CD14-positive monocyte (primary cell): Measurements from ENCODE around the gene TOPBP1. TPM values are rescaled to one million over a fixed set of nuclear protein-coding genes. Genes with fewer than 3 reads are reported as not detected.

Source experiments
- polyA plus RNA-seq, 3 donors: library from polyadenylated mRNA; depleted of rRNA in 1 of 3; unstranded in 2 of 3; stranded (reverse) in 1 of 3; fragments of 300-500 nt in 2 of 3; fragments of >200 nt in 1 of 3; fragmentation: Illumina TruSeq in 2 of 3; gene quantifications; 1 replicate in 2 of 3; 2 replicates in 1 of 3; pipeline ENCODE4 v1.2.3, GENCODE V29; 2012 to 2021
- small RNA-seq: library from RNA; depleted of rRNA; stranded (forward); fragments of <200 nt; gene quantifications from one replicate; pipeline ENCODE3, GENCODE V24; 2012; ENCODE audit warnings: low read depth; ENCODE audit not compliant: insufficient read length

The TOPBP1 gene
- polyA plus RNA-seq, 3 donors = 4.9 to 24.3 (median 7.0) TPM

Small RNAs within 50 kb of the gene (small RNA-seq; reads per million reads assigned to genes)
- not detected for gene RF00438
- gene RNA5SP140 = not detected
- gene RNU6-678P = not detected

Other genes starting within 250 kb of the TOPBP1 start
- gene CDV3, start 88.3 kb downstream of the TOPBP1 start, polyA plus RNA-seq = 10 to 100 TPM; 30.0 to 80.1 (median 30.3) TPM
- gene TF, start 84.5 kb upstream of the TOPBP1 start, polyA plus RNA-seq = under 1 TPM in 1 of 3 donors, not detected in 2; 0.73 TPM
- 10 to 100 TPM in 2 of 3 donors, 1 to 10 TPM in 1; 6.1 to 30.6 (median 29.9) TPM for gene SRPRB, start 143.9 kb upstream of the TOPBP1 start, polyA plus RNA-seq
- under 1 TPM in 1 of 3 donors, not detected in 2; 0.46 TPM for gene RAB6B, start 233.9 kb upstream of the TOPBP1 start, polyA plus RNA-seq